Mucosa of rectum (tissue), 2 donors: ENCODE measurements around the gene RXFP3.
"Not testable (repeated sequence)": the region's sequence is repeated elsewhere in the genome, so short reads cannot be mapped to it uniquely, and the experiment has no call there.

Experiments used
- H3K27ac ChIP-seq, 2 donors: one replicate each; pipeline ENCODE4 v1.7.0; 2013; ENCODE audit warnings: inconsistent platforms in 2 of 2, low read depth in 2 of 2, low read length in 2 of 2
- H3K27me3 ChIP-seq, 2 donors: one replicate each; pipeline ENCODE4 v1.7.0; 2013; ENCODE audit warnings: low read length in 2 of 2; ENCODE audit not compliant: control insufficient read depth in 2 of 2, insufficient read depth in 2 of 2
- H3K36me3 ChIP-seq, 2 donors: one replicate each; pipeline ENCODE4 v1.7.0; 2013; ENCODE audit warnings: low read length in 2 of 2; ENCODE audit not compliant: control insufficient read depth in 2 of 2, insufficient read depth in 2 of 2
- H3K4me1 ChIP-seq, 2 donors: one replicate each; pipeline ENCODE4 v1.7.0; 2013; ENCODE audit warnings: low read length in 2 of 2, mild to moderate bottlenecking in 1 of 2; ENCODE audit not compliant: control insufficient read depth in 2 of 2, insufficient read depth in 2 of 2
- H3K4me3 ChIP-seq, 2 donors: one replicate each; pipeline ENCODE4 v1.7.0; 2013; ENCODE audit warnings: low read length in 2 of 2
- H3K9ac ChIP-seq, 2 donors: one replicate each; pipeline ENCODE4 v1.7.0; 2013; ENCODE audit warnings: low read length in 2 of 2, low read depth in 1 of 2, mild to moderate bottlenecking in 1 of 2
- H3K9me3 ChIP-seq, 2 donors: one replicate each; pipeline ENCODE4 v1.7.0; 2013; ENCODE audit warnings: low read length in 2 of 2; ENCODE audit not compliant: control insufficient read depth in 2 of 2
- donor health status: healthy.
- donor health status: Normal muscosa, but diverticular disease.

The RXFP3 gene

DNA sequence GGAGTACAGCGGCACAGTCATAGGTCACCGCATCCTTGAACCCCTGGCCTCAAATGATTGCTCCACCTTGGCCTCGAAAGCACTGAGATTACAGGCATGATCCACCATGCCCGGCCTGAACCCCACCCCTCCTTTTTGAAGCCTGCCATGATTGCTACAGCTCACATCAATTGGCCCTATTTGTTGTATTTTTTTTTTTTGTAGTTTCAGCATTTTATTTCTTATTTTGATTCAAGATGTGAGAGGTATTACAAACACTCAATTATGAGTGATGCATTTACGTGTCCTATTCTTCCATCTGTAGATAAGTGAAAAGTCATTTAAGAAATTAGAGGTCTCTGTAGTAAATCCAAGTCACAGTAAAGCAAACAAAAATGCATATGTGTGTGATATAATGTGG, 16.0 kb downstream of the RXFP3 start:
- H3K4me1 ChIP-seq, H3K9ac ChIP-seq, H3K9me3 ChIP-seq, H3K4me3 ChIP-seq, H3K36me3 ChIP-seq, H3K27ac ChIP-seq, H3K27me3 ChIP-seq: not testable (repeated sequence)

DNA sequence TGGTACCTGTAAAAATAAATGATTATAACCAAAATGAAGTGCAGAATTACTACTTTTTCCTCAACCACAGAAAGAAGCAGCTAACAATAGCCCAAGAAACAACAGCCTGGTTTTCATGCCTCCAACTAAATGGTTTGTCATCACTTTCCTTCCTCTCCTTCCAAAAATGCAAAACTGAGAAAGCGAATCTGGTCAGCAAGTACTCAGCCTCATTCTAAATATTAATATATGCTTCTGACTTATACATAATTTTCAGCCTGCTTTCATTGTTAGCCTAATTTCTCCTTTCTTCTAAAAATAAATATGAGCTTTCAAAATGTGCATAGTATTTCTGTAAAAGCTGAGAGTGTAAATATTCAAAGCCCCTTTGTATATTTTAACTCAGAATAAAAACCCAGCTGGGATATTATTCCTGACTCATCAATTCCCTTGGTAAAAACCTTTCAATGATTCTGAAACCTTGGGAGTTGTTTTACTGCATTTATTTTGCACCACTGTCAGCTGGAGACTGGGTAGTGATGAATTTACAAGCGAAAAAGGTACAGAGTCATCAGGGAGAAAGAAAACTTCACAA, 21.5 kb downstream of the RXFP3 start:
- no peaks in the 10 kb centered on the region for H3K4me1 ChIP-seq
- no peak overlapping the region for H3K27ac ChIP-seq
- H3K9me3 ChIP-seq = no peaks in the 10 kb centered on the region
- no peaks in the 10 kb centered on the region for H3K36me3 ChIP-seq
- H3K4me3 ChIP-seq = no peak overlapping the region
- H3K9ac ChIP-seq = no peak overlapping the region
- no peaks in the 10 kb centered on the region for H3K27me3 ChIP-seq

DNA sequence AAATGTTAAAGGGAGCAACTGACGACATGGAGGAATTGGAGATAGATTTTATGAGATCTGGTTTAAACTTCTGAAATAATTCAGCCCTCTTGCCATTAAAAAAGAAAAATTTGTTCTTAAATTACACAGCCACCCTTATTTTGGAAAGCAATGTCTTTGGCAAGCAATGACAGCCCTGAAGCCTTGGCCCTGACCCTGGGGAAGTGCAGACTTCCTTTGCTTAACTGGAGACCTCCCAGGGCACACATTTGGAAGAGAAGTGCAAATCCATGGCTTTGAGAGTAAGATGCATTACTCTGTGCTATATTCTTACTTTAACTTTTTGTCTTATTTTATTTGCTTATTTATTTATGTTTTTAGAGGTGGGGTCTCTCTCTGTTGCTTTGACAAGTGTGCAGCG, 22.0 kb downstream of the RXFP3 start:
- Histone ChIP-seq H3K4me3 (no peak overlapping the region), H3K9me3 (no peaks in the 10 kb centered on the region), H3K27ac (no peak overlapping the region), H3K27me3 (no peaks in the 10 kb centered on the region), H3K36me3 (no peaks in the 10 kb centered on the region), H3K9ac (no peak overlapping the region), H3K4me1 (no peaks in the 10 kb centered on the region)

DNA sequence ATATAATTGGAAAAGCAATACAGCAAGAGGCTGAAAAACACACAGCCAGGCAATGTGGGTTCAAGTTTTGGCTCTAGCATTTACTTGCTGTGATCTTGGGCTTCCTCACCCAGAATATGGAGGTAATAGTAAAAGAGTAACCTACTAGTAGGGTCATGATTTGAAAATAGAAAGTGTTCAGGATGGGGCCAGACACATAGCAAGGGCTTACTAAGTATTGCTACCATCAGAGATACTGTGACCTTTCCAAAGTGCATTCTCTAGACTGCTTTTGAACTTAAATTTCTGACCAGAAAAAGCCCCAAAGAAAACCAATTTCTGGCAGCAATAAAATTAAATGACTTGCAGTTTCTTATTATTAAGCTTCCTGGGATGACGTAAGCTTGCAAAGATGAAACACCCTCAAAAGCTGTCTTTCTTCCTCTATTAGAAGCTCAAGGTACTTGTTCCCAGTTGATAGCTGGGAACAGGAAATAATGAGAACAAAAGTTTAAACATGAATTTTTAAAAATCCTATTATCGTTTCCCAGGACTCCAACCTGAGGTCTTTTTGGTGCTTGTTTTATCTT, 28.0 kb downstream of the RXFP3 start:
- H3K27me3 ChIP-seq = no peaks in the 10 kb centered on the region
- H3K36me3 ChIP-seq = no peaks in the 10 kb centered on the region
- H3K4me3 ChIP-seq = no peak overlapping the region
- H3K27ac ChIP-seq = no peak overlapping the region
- no peaks in the 10 kb centered on the region for H3K9me3 ChIP-seq
- H3K4me1 ChIP-seq = no peaks in the 10 kb centered on the region
- H3K9ac ChIP-seq = no peak overlapping the region

DNA sequence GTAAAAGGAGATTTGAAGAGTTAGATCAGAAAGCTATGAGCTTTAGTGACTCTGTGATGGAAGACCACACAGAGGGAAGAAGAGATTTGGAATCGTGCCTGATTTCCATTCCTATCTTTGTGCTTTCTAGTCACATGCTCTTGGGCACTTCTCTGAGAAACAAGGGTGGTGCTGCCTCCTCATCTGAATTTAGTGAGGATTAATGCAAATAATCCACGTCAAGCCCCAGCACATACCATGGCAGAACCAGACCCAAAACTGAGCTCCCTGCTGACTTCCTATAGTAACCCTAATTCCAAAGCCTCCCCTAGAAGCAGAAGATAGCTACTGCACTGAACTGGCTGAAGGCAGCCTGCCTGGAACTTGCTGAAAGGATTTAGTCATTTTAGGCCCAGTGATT, 30.6 kb downstream of the RXFP3 start:
- no peaks in the 10 kb centered on the region for H3K36me3 ChIP-seq
- no peaks in the 10 kb centered on the region for H3K4me1 ChIP-seq
- H3K27ac ChIP-seq = no peak overlapping the region
- H3K4me3 ChIP-seq = no peak overlapping the region
- H3K27me3 ChIP-seq = no peaks in the 10 kb centered on the region
- no peak overlapping the region for H3K9ac ChIP-seq
- no peaks in the 10 kb centered on the region for H3K9me3 ChIP-seq

DNA sequence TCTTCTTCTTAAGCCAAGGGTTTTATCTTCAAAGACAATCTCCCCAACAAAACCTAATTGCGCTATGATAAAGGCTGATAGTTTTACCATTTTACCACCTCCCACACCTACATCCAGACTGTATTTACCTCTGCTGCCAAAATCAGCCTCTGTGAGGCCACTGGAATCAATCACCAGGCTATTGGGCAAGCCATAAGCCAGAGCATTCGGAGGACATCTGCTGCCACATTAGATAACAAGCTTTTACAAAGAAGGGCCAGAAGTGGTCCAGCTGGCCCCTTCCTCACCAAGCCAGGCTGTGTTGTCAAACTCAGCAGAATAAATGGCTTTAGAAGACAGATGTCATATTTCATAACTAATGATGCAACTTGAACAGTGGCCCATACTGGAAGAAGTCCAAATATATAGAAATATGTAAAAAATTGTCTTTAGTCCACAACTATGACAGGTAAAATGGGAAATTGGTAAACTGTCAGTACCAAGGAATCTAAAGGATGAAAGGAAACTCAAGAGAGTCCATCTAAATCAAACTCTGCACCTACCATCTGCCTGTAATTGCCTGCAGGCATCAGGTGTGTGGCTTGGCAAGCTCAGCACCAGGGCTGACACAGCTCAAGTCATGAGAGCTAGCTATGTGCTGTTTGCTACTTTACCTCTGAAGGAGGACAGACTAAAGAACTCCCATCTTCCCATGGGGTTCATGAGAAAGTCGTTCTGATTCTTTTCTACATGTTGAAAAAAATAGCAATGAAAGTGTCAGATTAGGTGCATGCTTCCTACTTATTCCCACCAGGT, 32.2 kb downstream of the RXFP3 start:
- H3K4me3 ChIP-seq = no peak overlapping the region
- no peak overlapping the region for H3K27ac ChIP-seq
- no peaks in the 10 kb centered on the region for H3K4me1 ChIP-seq
- no peaks in the 10 kb centered on the region for H3K9me3 ChIP-seq
- H3K27me3 ChIP-seq = no peaks in the 10 kb centered on the region
- no peaks in the 10 kb centered on the region for H3K36me3 ChIP-seq
- no peak overlapping the region for H3K9ac ChIP-seq

DNA sequence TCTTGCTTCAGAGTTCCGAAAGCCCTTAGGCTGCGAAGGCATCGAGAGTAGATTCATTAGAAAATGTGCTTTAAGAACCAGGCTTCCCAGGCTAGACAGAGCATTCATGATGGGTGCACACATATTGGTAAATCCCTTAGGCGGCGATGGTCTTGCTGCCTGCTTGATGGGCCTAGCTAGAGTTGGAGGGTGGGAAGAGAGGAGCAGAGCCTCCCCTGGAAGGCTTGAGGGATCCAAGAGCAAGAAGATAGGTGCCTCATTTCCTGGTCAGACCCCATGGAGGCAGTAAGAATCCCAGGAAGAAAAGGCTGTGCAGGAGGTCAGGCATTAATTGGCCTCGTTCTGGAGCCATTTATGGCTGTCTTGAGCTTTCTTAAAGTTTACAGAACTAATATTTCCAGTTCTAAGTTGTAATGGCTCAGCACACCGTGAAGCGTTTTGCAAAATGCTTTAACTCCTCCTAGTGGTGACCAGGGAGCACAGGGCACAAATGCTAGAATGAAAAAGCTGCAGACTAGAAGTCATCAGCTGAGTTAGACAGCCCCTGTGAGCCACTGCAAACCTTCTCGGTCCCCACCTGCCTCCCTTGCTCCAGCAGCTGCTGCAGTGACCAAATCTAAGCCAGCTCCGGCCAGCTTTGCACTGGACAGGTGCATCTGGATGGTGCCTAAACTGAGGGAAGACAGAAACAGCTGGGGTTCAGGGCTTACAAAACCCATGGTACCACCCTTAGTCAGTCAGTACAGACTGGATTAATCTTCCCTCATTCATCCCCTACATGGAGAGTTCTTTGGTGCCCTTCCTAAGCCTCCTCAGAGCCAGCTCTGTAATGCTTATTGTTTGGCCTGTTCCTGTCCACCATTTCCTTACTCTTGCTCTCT, 33.6 kb downstream of the RXFP3 start:
- no peaks in the 10 kb centered on the region for H3K36me3 ChIP-seq
- no peaks in the 10 kb centered on the region for H3K27me3 ChIP-seq
- no peaks in the 10 kb centered on the region for H3K9me3 ChIP-seq
- H3K4me1 ChIP-seq = no peaks in the 10 kb centered on the region
- H3K9ac ChIP-seq = no peak overlapping the region
- H3K27ac ChIP-seq = no peak overlapping the region
- H3K4me3 ChIP-seq = no peak overlapping the region

DNA sequence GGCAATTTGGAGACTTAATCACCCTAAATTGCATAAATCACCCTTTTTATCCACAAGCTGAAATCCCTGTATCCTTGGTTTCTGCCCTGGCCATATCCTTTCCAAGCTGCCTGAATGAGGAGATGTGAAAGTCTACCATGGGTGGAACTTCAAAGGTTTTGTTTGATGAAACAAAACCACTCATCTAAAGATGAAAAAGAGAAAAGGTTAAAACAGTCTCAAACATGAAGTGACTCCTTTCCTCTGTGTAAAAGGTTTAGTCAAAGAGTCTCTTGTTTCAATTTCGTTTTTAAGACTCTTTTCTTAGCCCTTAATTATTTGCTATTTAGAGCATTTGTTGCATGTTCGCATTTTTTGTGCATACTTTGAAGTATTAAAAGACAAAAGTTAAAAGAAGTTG, 37.1 kb downstream of the RXFP3 start:
- Histone ChIP-seq H3K9ac (no peak overlapping the region), H3K27ac (no peak overlapping the region), H3K4me1 (no peaks in the 10 kb centered on the region), H3K9me3 (no peaks in the 10 kb centered on the region), H3K36me3 (no peaks in the 10 kb centered on the region), H3K4me3 (no peak overlapping the region), H3K27me3 (no peaks in the 10 kb centered on the region)

DNA sequence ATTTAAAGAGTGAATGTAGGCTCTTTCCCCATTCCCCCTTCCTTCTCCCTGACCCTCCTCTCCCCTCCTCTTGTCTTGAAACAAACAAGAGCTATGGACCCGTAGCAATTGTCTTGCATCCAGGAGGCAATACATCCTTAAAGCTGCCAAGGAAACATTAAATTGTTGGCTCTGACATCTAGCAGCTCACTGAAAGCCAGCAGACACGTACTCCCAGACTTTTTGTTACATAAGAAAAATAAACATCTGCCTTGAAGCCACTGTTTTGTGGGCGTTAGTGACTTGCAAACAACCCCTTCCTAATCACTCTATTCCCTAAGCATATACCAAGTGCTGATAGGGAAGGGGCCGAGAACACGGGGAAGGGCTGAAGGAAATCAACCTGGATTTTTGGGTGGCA, 39.7 kb downstream of the RXFP3 start:
- Histone ChIP-seq H3K9me3 (no peaks in the 10 kb centered on the region), H3K27me3 (no peaks in the 10 kb centered on the region), H3K27ac (no peak overlapping the region), H3K4me1 (no peaks in the 10 kb centered on the region), H3K36me3 (no peaks in the 10 kb centered on the region), H3K9ac (no peak overlapping the region), H3K4me3 (no peak overlapping the region)

DNA sequence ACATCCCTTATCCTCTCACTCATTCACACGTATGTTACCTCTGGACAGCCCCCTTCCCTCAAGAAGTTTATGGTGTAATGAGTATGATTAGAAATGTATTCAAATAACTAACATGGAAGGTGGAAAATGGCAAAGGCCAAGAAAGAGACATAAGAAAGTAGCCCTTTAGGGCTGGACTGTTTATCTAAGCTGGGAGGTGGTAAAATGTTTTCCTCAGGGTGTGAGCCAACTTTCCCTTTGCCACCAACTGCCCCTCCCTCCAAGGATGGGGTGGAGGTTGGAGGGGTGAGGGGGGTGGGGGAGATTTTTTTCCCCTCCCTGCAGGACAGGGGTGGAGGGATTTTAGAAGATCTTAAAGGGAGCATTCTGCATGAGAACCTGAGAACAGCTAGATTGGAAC, 40.1 kb downstream of the RXFP3 start:
- no peaks in the 10 kb centered on the region for H3K4me1 ChIP-seq
- no peaks in the 10 kb centered on the region for H3K27me3 ChIP-seq
- H3K9me3 ChIP-seq = no peaks in the 10 kb centered on the region
- H3K9ac ChIP-seq = no peak overlapping the region
- H3K36me3 ChIP-seq = no peaks in the 10 kb centered on the region
- H3K4me3 ChIP-seq = no peak overlapping the region
- no peak overlapping the region for H3K27ac ChIP-seq
